ENCODE measurements around the gene JAKMIP1. TPM values are rescaled to one million over a fixed set of nuclear protein-coding genes. Genes with fewer than 3 reads are reported as not detected.

Gene JAKMIP1
- total RNA-seq, 2 donors from 2014 or later: 0.78 to 1.3 TPM

- TF ChIP-seq POLR2A (IDR thresholded peaks at IDR 0.05) (no peak), CTCF (IDR thresholded peaks at IDR 0.05) (no peak)
- peak in 2 of 4 donors; percentile 35 to 40 for DNase-seq
- H3K9me3 ChIP-seq: peaks cover 0 to 8% (median 0%) of the 10 kb centered on the region in 3 donors
- peaks cover 0 to 27% of the 10 kb centered on the region in 2 donors for H3K27me3 ChIP-seq
- peak; percentile 19 for ATAC-seq
- 6 to 21% methylated on average over 2 to 15 of the region's 15 CpGs for WGBS, 2 donors
- no peak overlapping the region for H3K27ac ChIP-seq
- H3K4me1 ChIP-seq: peaks cover 24% of the 10 kb centered on the region
- intact Hi-C loops (cut with DNase I): no loop called here
- H3K4me3 ChIP-seq: peak overlapping the region in 1 of 2 donors; percentile 8
- no peaks in the 10 kb centered on the region for H3K36me3 ChIP-seq (replicated peaks in 1 of 2; ENCODE audit: insufficient read depth in 1 of 2, low read depth in 2 of 2)
Observed at GRCh38 chr4:6200922-6201362, 593 bp upstream of the JAKMIP1 start.

GRCh38 chr4:6199422-6199921, 877 bp downstream of the JAKMIP1 start:
- ATAC-seq: no peak
- WGBS, 2 donors: 0 to 3% methylated on average over 3 to 54 of the region's 55 CpGs
- intact Hi-C loops (cut with DNase I): no loop called here
- DNase-seq: no peak
- Histone ChIP-seq H3K36me3 (replicated peaks in 1 of 2; ENCODE audit: insufficient read depth in 1 of 2, low read depth in 2 of 2) (no peaks in the 10 kb centered on the region), H3K4me3 (no peak overlapping the region), H3K9me3 (peaks cover 0 to 8% (median 0%) of the 10 kb centered on the region in 3 donors), H3K27me3 (peaks cover 0 to 33% of the 10 kb centered on the region in 2 donors), H3K27ac (no peak overlapping the region), H3K4me1 (peaks cover 24% of the 10 kb centered on the region)
- TF ChIP-seq CTCF (IDR thresholded peaks at IDR 0.05): no peak
- TF ChIP-seq POLR2A (IDR thresholded peaks at IDR 0.05): no peak

- H3K4me3 ChIP-seq: no peak overlapping the region
- DNase-seq: peak in 1 of 4 donors; percentile 30
- ATAC-seq: no peak
- no peak overlapping the region for H3K27ac ChIP-seq
- intact Hi-C loops (cut with DNase I): no loop called here
- H3K27me3 ChIP-seq: peaks cover 0 to 33% of the 10 kb centered on the region in 2 donors
- peaks cover 0 to 8% (median 0%) of the 10 kb centered on the region in 3 donors for H3K9me3 ChIP-seq
- TF ChIP-seq CTCF (IDR thresholded peaks at IDR 0.05): no peak
- no peak for TF ChIP-seq POLR2A (IDR thresholded peaks at IDR 0.05)
- 0 to 2% methylated on average over 12 to 26 of the region's 27 CpGs for WGBS, 2 donors
- peaks cover 24% of the 10 kb centered on the region for H3K4me1 ChIP-seq
- H3K36me3 ChIP-seq (replicated peaks in 1 of 2; ENCODE audit: insufficient read depth in 1 of 2, low read depth in 2 of 2): no peaks in the 10 kb centered on the region
Observed at GRCh38 chr4:6198768-6199421, 1.5 kb downstream of the JAKMIP1 start.

GRCh38 chr4:6198278-6198677, 2.1 kb downstream of the JAKMIP1 start:
- TF ChIP-seq CTCF (IDR thresholded peaks at IDR 0.05) (no peak), POLR2A (IDR thresholded peaks at IDR 0.05) (no peak)
- H3K4me1 ChIP-seq: peaks cover 24% of the 10 kb centered on the region
- H3K36me3 ChIP-seq (replicated peaks in 1 of 2; ENCODE audit: insufficient read depth in 1 of 2, low read depth in 2 of 2): no peaks in the 10 kb centered on the region
- peaks cover 0 to 8% (median 0%) of the 10 kb centered on the region in 3 donors for H3K9me3 ChIP-seq
- no peak for DNase-seq
- H3K27me3 ChIP-seq: peaks cover 0 to 33% of the 10 kb centered on the region in 2 donors
- ATAC-seq: no peak
- 37 to 41% methylated on average over 6 of the region's 6 CpGs for WGBS, 2 donors
- intact Hi-C loops (cut with DNase I): no loop called here
- H3K27ac ChIP-seq: no peak overlapping the region
- no peak overlapping the region for H3K4me3 ChIP-seq

Measured in body of pancreas (tissue), 4 donors.